NB4 (cell line): Measurements from ENCODE around the gene SMAD9.

Experiments
- MAX ChIP-seq: IDR thresholded peaks from 2 replicates; pipeline ENCODE4 v1.6.1; 2011; ENCODE audit warnings: low read depth, low read length
- TF ChIP-seq, protein P1 (sequence below): IDR thresholded peaks from one replicate; pipeline ENCODE4 v1.5.1; 2012; ENCODE audit warnings: low read depth, low read length

GRCh38 chr13:36915896-36916640 is 4.0 kb downstream of the SMAD9 start:
- TF ChIP-seq MAX, result no peak
- TF ChIP-seq, protein P1, sequence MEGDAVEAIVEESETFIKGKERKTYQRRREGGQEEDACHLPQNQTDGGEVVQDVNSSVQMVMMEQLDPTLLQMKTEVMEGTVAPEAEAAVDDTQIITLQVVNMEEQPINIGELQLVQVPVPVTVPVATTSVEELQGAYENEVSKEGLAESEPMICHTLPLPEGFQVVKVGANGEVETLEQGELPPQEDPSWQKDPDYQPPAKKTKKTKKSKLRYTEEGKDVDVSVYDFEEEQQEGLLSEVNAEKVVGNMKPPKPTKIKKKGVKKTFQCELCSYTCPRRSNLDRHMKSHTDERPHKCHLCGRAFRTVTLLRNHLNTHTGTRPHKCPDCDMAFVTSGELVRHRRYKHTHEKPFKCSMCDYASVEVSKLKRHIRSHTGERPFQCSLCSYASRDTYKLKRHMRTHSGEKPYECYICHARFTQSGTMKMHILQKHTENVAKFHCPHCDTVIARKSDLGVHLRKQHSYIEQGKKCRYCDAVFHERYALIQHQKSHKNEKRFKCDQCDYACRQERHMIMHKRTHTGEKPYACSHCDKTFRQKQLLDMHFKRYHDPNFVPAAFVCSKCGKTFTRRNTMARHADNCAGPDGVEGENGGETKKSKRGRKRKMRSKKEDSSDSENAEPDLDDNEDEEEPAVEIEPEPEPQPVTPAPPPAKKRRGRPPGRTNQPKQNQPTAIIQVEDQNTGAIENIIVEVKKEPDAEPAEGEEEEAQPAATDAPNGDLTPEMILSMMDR, result no peak
